22Rv1 (cell line): ENCODE results near the gene DMD.

Experiments used
- ZFX ChIP-seq: fragments of 450-650 bp; IDR thresholded peaks from 2 replicates; pipeline ENCODE4 v1.6.1; 2017; ENCODE audit warnings: antibody characterized with exemption, borderline replicate concordance
- TF ChIP-seq, protein P1 (sequence below): fragments of 450-650 bp; IDR thresholded peaks from 2 replicates; pipeline ENCODE4 v1.5.1; 2017; ENCODE audit warnings: mild to moderate bottlenecking

DNA sequence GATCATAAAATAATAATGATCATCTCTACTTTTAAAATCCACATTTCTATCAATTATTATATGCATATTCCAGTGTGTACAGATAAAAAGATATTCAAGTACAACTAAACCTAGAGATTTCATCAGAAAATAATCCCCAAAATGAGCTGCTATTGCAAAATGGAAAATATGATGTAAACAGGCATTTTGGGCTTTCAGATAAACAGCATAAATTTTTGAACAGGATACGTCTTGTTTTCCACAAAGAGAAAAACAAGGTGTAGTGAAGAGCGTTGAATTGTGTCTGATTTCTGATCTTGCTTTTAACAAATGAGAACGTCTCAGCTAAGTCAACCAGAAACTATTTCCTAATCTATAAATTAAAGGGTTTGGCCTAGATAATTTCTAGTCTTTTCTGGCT is 1789.9 kb downstream of the DMD start:
- TF ChIP-seq, protein P1, sequence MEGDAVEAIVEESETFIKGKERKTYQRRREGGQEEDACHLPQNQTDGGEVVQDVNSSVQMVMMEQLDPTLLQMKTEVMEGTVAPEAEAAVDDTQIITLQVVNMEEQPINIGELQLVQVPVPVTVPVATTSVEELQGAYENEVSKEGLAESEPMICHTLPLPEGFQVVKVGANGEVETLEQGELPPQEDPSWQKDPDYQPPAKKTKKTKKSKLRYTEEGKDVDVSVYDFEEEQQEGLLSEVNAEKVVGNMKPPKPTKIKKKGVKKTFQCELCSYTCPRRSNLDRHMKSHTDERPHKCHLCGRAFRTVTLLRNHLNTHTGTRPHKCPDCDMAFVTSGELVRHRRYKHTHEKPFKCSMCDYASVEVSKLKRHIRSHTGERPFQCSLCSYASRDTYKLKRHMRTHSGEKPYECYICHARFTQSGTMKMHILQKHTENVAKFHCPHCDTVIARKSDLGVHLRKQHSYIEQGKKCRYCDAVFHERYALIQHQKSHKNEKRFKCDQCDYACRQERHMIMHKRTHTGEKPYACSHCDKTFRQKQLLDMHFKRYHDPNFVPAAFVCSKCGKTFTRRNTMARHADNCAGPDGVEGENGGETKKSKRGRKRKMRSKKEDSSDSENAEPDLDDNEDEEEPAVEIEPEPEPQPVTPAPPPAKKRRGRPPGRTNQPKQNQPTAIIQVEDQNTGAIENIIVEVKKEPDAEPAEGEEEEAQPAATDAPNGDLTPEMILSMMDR: no peak
- no peak for TF ChIP-seq ZFX
